GM12864 (cell line): Measurements from ENCODE around the gene HCK.

ENCODE experiments used
- DNase-seq: peaks from one replicate; pipeline ENCODE4 v3.0.0-alpha.2; 2011; ENCODE audit warnings: low read depth
- H3K4me3 ChIP-seq: 2 replicates; pipeline ENCODE4 v1.5.1; 2011; ENCODE audit warnings: mild to moderate bottlenecking, low read depth, low read length, control low read depth
- TF ChIP-seq, protein P1 (sequence below): IDR thresholded peaks from 2 replicates; pipeline ENCODE4 v1.5.1; 2011; ENCODE audit warnings: low read depth, mild to moderate bottlenecking, moderate library complexity, low read length, control low read depth, inconsistent platforms; ENCODE audit errors: missing control alignments

Gene HCK

DNA sequence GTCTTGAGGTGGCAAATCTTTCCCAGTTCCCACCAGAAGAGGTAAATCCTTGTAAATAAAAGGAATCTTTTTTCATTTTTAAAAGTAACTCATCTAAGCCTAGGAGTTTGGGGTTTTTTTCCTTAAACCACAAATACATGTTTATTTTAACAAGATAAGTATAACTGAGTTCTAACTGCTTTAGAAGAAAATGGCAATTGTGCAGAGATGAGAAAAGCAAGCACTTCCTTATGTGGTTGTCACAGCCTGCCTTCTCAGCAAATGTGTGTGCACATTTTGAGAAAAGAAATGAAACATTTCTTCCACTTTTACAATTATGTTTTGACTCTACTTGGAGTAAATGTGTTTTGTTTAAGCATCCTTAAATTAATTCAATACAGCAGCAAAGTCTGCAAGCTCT lies 17.7 kb downstream of the HCK start:
- H3K4me3 ChIP-seq, result no peak overlapping the region
- no peak for DNase-seq
- TF ChIP-seq, protein P1, sequence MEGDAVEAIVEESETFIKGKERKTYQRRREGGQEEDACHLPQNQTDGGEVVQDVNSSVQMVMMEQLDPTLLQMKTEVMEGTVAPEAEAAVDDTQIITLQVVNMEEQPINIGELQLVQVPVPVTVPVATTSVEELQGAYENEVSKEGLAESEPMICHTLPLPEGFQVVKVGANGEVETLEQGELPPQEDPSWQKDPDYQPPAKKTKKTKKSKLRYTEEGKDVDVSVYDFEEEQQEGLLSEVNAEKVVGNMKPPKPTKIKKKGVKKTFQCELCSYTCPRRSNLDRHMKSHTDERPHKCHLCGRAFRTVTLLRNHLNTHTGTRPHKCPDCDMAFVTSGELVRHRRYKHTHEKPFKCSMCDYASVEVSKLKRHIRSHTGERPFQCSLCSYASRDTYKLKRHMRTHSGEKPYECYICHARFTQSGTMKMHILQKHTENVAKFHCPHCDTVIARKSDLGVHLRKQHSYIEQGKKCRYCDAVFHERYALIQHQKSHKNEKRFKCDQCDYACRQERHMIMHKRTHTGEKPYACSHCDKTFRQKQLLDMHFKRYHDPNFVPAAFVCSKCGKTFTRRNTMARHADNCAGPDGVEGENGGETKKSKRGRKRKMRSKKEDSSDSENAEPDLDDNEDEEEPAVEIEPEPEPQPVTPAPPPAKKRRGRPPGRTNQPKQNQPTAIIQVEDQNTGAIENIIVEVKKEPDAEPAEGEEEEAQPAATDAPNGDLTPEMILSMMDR, result no peak

DNA sequence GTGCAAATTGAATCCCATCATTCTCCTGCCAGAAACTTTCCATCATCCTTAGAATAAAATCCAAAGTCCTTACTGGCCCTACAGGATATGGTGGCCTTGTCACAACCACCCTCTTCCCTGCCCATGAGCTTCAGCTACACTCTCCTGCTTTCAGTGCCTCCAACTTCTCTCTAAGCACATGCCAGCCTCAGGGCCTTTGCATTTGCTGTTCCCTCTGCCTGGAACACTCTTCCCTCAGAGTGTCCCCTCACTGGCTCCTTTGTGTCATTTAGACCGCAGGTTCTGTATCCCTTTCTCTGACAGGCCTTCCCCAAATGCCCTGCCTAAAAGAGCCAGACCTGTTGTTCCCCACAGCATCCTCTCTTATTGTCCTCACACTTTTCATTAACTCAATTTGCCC lies 18.2 kb downstream of the HCK start:
- DNase-seq, result no peak
- TF ChIP-seq, protein P1, result no peak
- H3K4me3 ChIP-seq, result no peak overlapping the region

DNA sequence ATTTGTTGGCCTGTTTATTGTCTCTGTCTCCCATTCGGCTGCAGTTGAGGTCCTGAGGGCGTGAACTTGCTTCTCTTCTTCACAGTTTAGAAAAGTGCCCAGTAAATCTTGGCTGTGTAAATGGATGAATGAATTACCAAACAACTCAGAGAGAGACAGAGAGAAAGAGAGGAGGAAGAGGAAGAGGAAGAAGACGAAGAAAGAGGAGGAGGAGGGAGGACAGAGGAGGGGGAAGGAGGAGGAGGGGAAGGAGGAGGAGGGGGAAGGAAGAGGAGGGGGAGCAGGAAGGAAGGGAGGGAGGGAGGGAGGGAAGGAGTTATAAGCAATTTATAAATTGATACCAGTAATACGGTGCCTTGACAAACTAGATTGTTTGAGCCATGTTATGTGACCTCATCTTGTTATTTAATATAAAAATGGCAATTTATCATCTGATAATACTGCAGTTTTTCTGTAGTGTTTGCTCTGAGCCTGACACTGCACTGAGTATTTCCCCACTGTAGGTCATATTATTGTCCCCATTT lies 18.7 kb downstream of the HCK start:
- DNase-seq, result no peak
- no peak overlapping the region for H3K4me3 ChIP-seq
- TF ChIP-seq, protein P1, result no peak

DNA sequence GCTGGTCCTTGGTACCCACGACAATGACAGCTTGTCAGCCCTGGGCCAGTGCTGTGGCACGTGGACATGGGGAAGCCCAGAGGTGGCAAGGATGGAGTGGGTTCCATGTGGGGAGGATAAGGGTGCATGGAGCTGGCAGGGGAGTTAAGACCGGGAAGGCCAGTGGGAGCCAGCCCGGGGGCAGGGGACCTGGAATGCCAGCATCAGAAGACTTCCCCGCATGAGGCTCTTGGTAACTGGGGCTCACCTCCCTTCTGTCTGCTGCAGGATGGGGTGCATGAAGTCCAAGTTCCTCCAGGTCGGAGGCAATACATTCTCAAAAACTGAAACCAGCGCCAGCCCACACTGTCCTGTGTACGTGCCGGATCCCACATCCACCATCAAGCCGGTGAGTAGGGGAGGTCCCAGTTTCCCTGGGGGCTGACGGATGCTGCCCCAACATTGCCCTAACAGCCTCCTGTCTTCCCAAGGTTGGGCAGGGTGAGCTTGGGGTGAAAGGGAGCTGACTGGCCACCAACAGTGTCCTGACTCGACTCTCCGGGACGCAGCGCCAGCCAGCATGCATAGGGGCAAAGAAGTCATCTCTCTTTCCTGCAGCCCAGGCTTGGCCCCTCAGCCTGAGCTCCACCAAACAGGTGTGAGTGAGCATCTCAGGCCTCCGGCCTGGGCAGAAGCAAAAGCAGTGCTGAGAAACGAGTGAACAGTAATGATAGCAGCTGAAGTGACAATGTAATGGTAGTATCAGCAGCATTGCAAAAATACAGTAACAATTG lies 19.5 kb downstream of the HCK start:
- TF ChIP-seq, protein P1, result no peak
- DNase-seq, result no peak
- H3K4me3 ChIP-seq, result no peak overlapping the region

DNA sequence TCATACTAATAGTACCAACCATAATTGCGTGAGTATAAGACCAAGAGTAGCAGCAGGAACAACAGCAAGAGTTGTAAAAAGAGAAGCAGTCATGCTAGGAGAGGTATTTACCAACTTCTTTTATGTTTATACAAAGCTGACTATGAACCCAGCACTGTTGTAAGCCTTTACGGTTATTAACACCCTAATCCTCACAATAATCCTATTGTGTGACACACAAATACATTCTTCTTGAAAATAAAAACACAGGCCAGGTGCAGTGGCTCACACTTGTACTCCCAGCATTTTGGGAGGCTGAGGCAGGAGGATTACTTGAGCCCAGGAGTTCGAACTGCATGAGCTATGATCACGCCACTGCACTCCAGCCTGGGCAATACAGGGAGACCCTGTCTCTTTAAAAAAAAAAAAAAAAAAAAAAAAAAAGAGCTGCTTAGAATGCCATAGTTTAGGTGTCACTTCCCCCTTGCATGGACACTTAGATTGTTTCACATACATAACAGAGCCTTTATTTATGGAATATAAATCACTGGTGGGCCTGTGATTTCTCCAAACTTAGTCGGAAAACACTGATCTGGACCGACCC lies 20.2 kb downstream of the HCK start:
- DNase-seq, result no peak
- TF ChIP-seq, protein P1, result no peak
- H3K4me3 ChIP-seq, result no peak overlapping the region

DNA sequence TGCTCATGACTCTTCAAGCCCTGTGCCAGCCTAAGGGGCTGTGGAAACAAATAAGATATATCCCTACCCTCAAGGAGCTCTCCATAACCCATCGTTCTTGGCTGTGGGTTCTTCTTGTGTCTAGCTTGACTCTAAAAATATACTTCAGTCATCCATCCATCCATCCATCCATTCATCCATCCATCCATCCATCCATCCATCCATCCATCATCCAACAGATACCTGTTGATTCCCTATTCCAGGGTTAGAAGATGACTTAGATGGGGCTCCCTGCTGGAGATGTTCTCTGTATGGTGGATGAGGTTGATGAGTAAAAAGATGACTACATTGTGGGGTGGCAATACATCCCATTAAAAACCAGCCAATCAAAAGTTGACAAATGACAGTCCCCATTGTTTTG lies 23.5 kb downstream of the HCK start:
- H3K4me3 ChIP-seq, result no peak overlapping the region
- TF ChIP-seq, protein P1, result no peak
- DNase-seq, result no peak
